IMR-90 (cell line): ENCODE data around the gene TMPRSS15. TPM values are rescaled to one million over a fixed set of nuclear protein-coding genes. Genes with fewer than 3 reads are reported as not detected.

ENCODE experiments used
- ATAC-seq: fragments of 200-7000 bp; cut with Tn5 transposase; 2 replicates; pipeline ENCODE4 v1.9.1; 2020; ENCODE audit warnings: low read depth, mild to moderate bottlenecking, moderate library complexity
- BruUV-seq: library from RNA; stranded (reverse); fragments of 400-500 nt; replicated peaks from 2 replicates; lab custom pipeline; 2021; lab: Mats Ljungman, UMichigan
- CTCF ChIA-PET: fragments of 300-600 bp; formaldehyde crosslinking; extraction: SDS; loops from one replicate; lab custom pipeline; 2021; ENCODE audit warnings: antibody characterized with exemption; lab: Yijun Ruan, JAX
- POLR2A ChIA-PET: fragments of 300-600 bp; sonication (Branson Sonifier 250); formaldehyde crosslinking; loops from one replicate; lab custom pipeline; 2022; ENCODE audit warnings: antibody characterized with exemption; ENCODE audit not compliant: unreplicated experiment; lab: Charles Lee
- DNase-seq: peaks from one replicate; pipeline ENCODE4 v3.0.0; 2013
- H2AFZ ChIP-seq: replicated peaks from 2 replicates; pipeline ENCODE3; 2013; ENCODE audit warnings: low read length, mild to moderate bottlenecking; ENCODE audit not compliant: poor library complexity
- H2AK5ac ChIP-seq: 2 replicates; pipeline ENCODE4 v1.6.1; 2013; ENCODE audit warnings: low read depth, low read length, inconsistent platforms
- H2AK9ac ChIP-seq: replicated peaks from 2 replicates; pipeline ENCODE3; 2013; ENCODE audit warnings: mild to moderate bottlenecking, low read depth, low read length, moderate library complexity; ENCODE audit not compliant: poor library complexity
- H2BK120ac ChIP-seq: 2 replicates; pipeline ENCODE4 v1.6.1; 2013; ENCODE audit warnings: low read depth, low read length, inconsistent platforms
- H2BK15ac ChIP-seq: 3 replicates; pipeline ENCODE4 v1.6.1; 2013; ENCODE audit warnings: low read depth, low read length, inconsistent platforms
- H2BK20ac ChIP-seq: 2 replicates; pipeline ENCODE4 v1.6.1; 2013; ENCODE audit warnings: low read depth, mild to moderate bottlenecking, inconsistent platforms, low read length, moderate library complexity
- H2BK5ac ChIP-seq: 2 replicates; pipeline ENCODE4 v1.6.1; 2013; ENCODE audit warnings: mild to moderate bottlenecking, low read depth, low read length, inconsistent platforms; ENCODE audit not compliant: poor library complexity, severe bottlenecking
- H3K14ac ChIP-seq: replicated peaks from 2 replicates; pipeline ENCODE4 v1.6.1; 2013; ENCODE audit warnings: low read depth, low read length, inconsistent platforms
- H3K18ac ChIP-seq: 2 replicates; pipeline ENCODE4 v1.6.1; 2013; ENCODE audit warnings: low read depth, low read length, control low read depth
- H3K23ac ChIP-seq: 2 replicates; pipeline ENCODE4 v1.6.1; 2013; ENCODE audit warnings: low read depth, low read length, inconsistent platforms
- H3K27ac ChIP-seq: 2 replicates; pipeline ENCODE4 v1.5.1; 2013; ENCODE audit warnings: mild to moderate bottlenecking, control low read depth, low read length; ENCODE audit not compliant: insufficient read depth
- H3K27me3 ChIP-seq: 2 replicates; pipeline ENCODE4 v1.6.1; 2013; ENCODE audit warnings: low read length; ENCODE audit not compliant: control insufficient read depth, insufficient read depth
- H3K36me3 ChIP-seq: 2 replicates; pipeline ENCODE4 v1.6.1; 2013; ENCODE audit warnings: low read length, mixed read lengths; ENCODE audit not compliant: control insufficient read depth, insufficient read depth
- H3K4ac ChIP-seq: 2 replicates; pipeline ENCODE4 v1.6.1; 2013; ENCODE audit warnings: low read depth, low read length, inconsistent platforms
- H3K4me1 ChIP-seq: 2 replicates; pipeline ENCODE4 v1.6.1; 2013; ENCODE audit warnings: low read length, mixed read lengths; ENCODE audit not compliant: control insufficient read depth, insufficient read depth
- H3K4me2 ChIP-seq: 2 replicates; pipeline ENCODE4 v1.6.1; 2013; ENCODE audit warnings: low read depth, mild to moderate bottlenecking, control low read depth, low read length, moderate library complexity
- H3K4me3 ChIP-seq: 2 replicates; pipeline ENCODE4 v1.5.1; 2013; ENCODE audit warnings: low read depth, mild to moderate bottlenecking, control low read depth, low read length, moderate library complexity; ENCODE audit not compliant: insufficient read depth
- H3K56ac ChIP-seq: 2 replicates; pipeline ENCODE4 v1.6.1; 2013; ENCODE audit warnings: low read length, inconsistent platforms; ENCODE audit not compliant: insufficient read depth; ENCODE audit errors: extremely low read depth
- H3K79me1 ChIP-seq, 2 experiments: 2 replicates each; pipeline ENCODE4 v1.6.1; 2013; ENCODE audit warnings: low read length in 2 of 2, inconsistent platforms in 1 of 2, low read depth in 1 of 2
- H3K9ac ChIP-seq: 2 replicates; pipeline ENCODE4 v1.6.1; 2013; ENCODE audit warnings: low read depth, low read length, control low read depth
- H3K9me1 ChIP-seq: 2 replicates; pipeline ENCODE4 v1.6.1; 2013; ENCODE audit warnings: low read length, inconsistent platforms; ENCODE audit not compliant: insufficient read depth
- H3K9me3 ChIP-seq: 2 replicates; pipeline ENCODE4 v1.6.1; 2013; ENCODE audit warnings: low read length; ENCODE audit not compliant: control insufficient read depth, insufficient read depth
- H4K20me1 ChIP-seq: 2 replicates; pipeline ENCODE4 v1.6.1; 2013; ENCODE audit warnings: low read length, inconsistent platforms; ENCODE audit not compliant: insufficient read depth
- H4K5ac ChIP-seq: 2 replicates; pipeline ENCODE4 v1.6.1; 2013; ENCODE audit warnings: mild to moderate bottlenecking, low read depth, low read length, control low read depth
- H4K8ac ChIP-seq, 2 experiments: 2 replicates each; pipeline ENCODE4 v1.6.1; 2013; ENCODE audit warnings: low read depth in 2 of 2, low read length in 2 of 2, control low read depth in 1 of 2, inconsistent platforms in 1 of 2
- H4K91ac ChIP-seq: 2 replicates; pipeline ENCODE4 v1.6.1; 2013; ENCODE audit warnings: low read depth, low read length, inconsistent platforms; ENCODE audit not compliant: insufficient read depth
- BHLHE40 ChIP-seq: fragments of 150-350 bp; IDR thresholded peaks from 2 replicates; pipeline ENCODE4 v1.6.1; 2016; ENCODE audit warnings: mild to moderate bottlenecking, low read depth, low read length
- CHD1 ChIP-seq: IDR thresholded peaks from 2 replicates; pipeline ENCODE4 v1.6.1; 2012; ENCODE audit warnings: low read depth, low read length, improper control_type of control experiment
- CTCF ChIP-seq: conservative IDR thresholded peaks from 2 replicates; pipeline ENCODE4 v1.5.1; 2012; ENCODE audit warnings: mild to moderate bottlenecking, low read depth, low read length, improper control_type of control experiment
- ELK1 ChIP-seq: fragments of 150-350 bp; IDR thresholded peaks from 2 replicates; pipeline ENCODE4 v1.6.1; 2016; ENCODE audit warnings: low read depth, mild to moderate bottlenecking, low read length, moderate library complexity, borderline replicate concordance
- FOS ChIP-seq: fragments of 150-350 bp; IDR thresholded peaks from 2 replicates; pipeline ENCODE4 v1.6.1; 2016; ENCODE audit warnings: low read depth, low read length
- MAFK ChIP-seq: IDR thresholded peaks from 2 replicates; pipeline ENCODE4 v1.6.1; 2012; ENCODE audit warnings: low read depth, low read length, improper control_type of control experiment
- MXI1 ChIP-seq: IDR thresholded peaks from 2 replicates; pipeline ENCODE4 v1.6.1; 2012; ENCODE audit warnings: low read depth, mild to moderate bottlenecking, low read length, moderate library complexity, borderline replicate concordance
- NFE2L2 ChIP-seq: fragments of 150-350 bp; IDR thresholded peaks from 2 replicates; pipeline ENCODE4 v1.6.1; 2016; ENCODE audit warnings: low read depth, mild to moderate bottlenecking, low read length
- RAD21 ChIP-seq: IDR thresholded peaks from 2 replicates; pipeline ENCODE4 v1.6.1; 2012; ENCODE audit warnings: low read length, improper control_type of control experiment
- RCOR1 ChIP-seq: IDR thresholded peaks from 2 replicates; pipeline ENCODE4 v1.6.1; 2012; ENCODE audit warnings: mild to moderate bottlenecking, low read length, improper control_type of control experiment; ENCODE audit not compliant: insufficient replicate concordance
- WGBS, 2 experiments: methylation state at CpG; one replicate each; pipeline versions ENCODE4 v1.1.5 to v1.1.7; 2013; ENCODE audit warnings: missing lambda C conversion rate in 2 of 2; ENCODE audit not compliant: insufficient read length in 1 of 2; ENCODE audit errors: extremely low coverage in 2 of 2; 5-methylcytosine and 5-hydroxymethylcytosine counted together
- dilution Hi-C: fragments of 300-500 bp; cut with HindIII; formaldehyde crosslinking; loops from one replicate; pipeline ENCODE4 v1.14.3; 2018; ENCODE audit warnings: low sequenced_read_pairs; ENCODE audit not compliant: unreplicated experiment
- in situ Hi-C: fragments of 300-500 bp; cut with MboI; formaldehyde crosslinking; loops from 3 replicates; pipeline ENCODE4 v1.14.3; 2019; ENCODE audit warnings: low sequenced_read_pairs, inconsistent platforms, mixed read lengths
- intact Hi-C: fragments of 100-400 bp; cut with micrococcal nuclease; formaldehyde crosslinking; loops from 2 replicates; pipeline ENCODE4 v1.10.0; 2022
- polyA plus RNA-seq, 3 experiments: library from polyadenylated mRNA; depleted of rRNA; stranded (reverse); fragments of >200 nt; gene quantifications; 2 replicates each; pipeline ENCODE4 v1.2.3, GENCODE V29; 2012; ENCODE audit warnings: low replicate concordance in 1 of 3
- total RNA-seq: library from RNA; depleted of rRNA; stranded (reverse); fragments of >200 nt; gene quantifications from 2 replicates; pipeline ENCODE4 v1.2.3, GENCODE V29; 2012

Gene TMPRSS15
- total and polyA plus RNA-seq, 2 of the 4 experiments (the other 2 are of a cell fraction) = not detected

- Histone ChIP-seq H3K36me3 (no peaks in the 10 kb centered on the region), H3K27me3 (no peaks in the 10 kb centered on the region), H3K9me3 (0 out of 2 replicates have a peak, but pooled peaks cover 3% of the 10 kb centered on the region), H3K18ac (no peak overlapping the region), H3K4me1 (no peaks in the 10 kb centered on the region), H2AK9ac (no peak overlapping the region), H2BK20ac (no peak overlapping the region), H3K23ac (no peak overlapping the region), H2BK15ac (no peak overlapping the region), H4K5ac (no peak overlapping the region), H4K20me1 (no peaks in the 10 kb centered on the region), H2BK5ac (no peak overlapping the region), H3K79me1 (no peaks in the 10 kb centered on the region), H3K27ac (no peak overlapping the region), H3K4ac (no peak overlapping the region), H2BK120ac (no peak overlapping the region), H3K56ac (no peak overlapping the region), H3K4me2 (no peak overlapping the region), H3K14ac (no peak overlapping the region), H4K8ac (no peak overlapping the region), H3K9me1 (no peaks in the 10 kb centered on the region), H3K9ac (no peak overlapping the region), H2AFZ (no peak overlapping the region), H2AK5ac (no peak overlapping the region), H3K4me3 (no peak overlapping the region), H4K91ac (no peak overlapping the region)
- ChIA-PET POLR2A (no interaction called here), CTCF (interaction anchor here (0.6 kb wide), 1 partner anchor 309 kb away, joined by 3 read pairs; no protein-coding TSS in a partner anchor)
- intact Hi-C loops = no loop called here
- dilution Hi-C loops = no loop called here
- WGBS, 2 experiments = 17% methylated on average over 1 of the region's 2 CpGs; no CpG with 5 or more reads in 1 of the 2 experiments
- BruUV-seq = no TSS peak
- TF ChIP-seq RAD21 (no peak), MXI1 (no peak), BHLHE40 (no peak), CHD1 (no peak), RCOR1 (no peak), FOS (no peak), MAFK (no peak), ELK1 (no peak), CTCF (no peak), NFE2L2 (no peak)
- no peak for DNase-seq
- in situ Hi-C loops = no loop called here
- no peak for ATAC-seq
Observed at GRCh38 chr21:18350216-18350615, 53.4 kb downstream of the TMPRSS15 start.
